NCI-H460 (cell line): ENCODE results near the gene RBM28. TPM values are rescaled to one million over a fixed set of nuclear protein-coding genes. Genes with fewer than 3 reads are reported as not detected.

Experiments
- DNase-seq: peaks from one replicate; pipeline ENCODE4 v3.0.0-alpha.2; 2016; ENCODE audit warnings: low read depth; ENCODE audit errors: extremely low read depth
- polyA plus RNA-seq: library from polyadenylated mRNA; depleted of rRNA; stranded (reverse); fragments of >200 nt; gene quantifications from 2 replicates; pipeline ENCODE4 v1.2.3, GENCODE V29; 2014; cell fraction: nucleus; rRNA removed
- total RNA-seq: library from RNA; depleted of rRNA; stranded (reverse); fragments of >200 nt; shearing (Covaris generic); gene quantifications from 2 replicates; pipeline ENCODE4 v1.2.3, GENCODE V29; 2014; rRNA removed

RBM28 gene, protein sequence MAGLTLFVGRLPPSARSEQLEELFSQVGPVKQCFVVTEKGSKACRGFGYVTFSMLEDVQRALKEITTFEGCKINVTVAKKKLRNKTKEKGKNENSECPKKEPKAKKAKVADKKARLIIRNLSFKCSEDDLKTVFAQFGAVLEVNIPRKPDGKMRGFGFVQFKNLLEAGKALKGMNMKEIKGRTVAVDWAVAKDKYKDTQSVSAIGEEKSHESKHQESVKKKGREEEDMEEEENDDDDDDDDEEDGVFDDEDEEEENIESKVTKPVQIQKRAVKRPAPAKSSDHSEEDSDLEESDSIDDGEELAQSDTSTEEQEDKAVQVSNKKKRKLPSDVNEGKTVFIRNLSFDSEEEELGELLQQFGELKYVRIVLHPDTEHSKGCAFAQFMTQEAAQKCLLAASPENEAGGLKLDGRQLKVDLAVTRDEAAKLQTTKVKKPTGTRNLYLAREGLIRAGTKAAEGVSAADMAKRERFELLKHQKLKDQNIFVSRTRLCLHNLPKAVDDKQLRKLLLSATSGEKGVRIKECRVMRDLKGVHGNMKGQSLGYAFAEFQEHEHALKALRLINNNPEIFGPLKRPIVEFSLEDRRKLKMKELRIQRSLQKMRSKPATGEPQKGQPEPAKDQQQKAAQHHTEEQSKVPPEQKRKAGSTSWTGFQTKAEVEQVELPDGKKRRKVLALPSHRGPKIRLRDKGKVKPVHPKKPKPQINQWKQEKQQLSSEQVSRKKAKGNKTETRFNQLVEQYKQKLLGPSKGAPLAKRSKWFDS
- total RNA-seq, result 30.0 and 31.0 TPM in 2 replicates
- 38.4 and 76.8 TPM in 2 replicates for polyA plus RNA-seq

DNA sequence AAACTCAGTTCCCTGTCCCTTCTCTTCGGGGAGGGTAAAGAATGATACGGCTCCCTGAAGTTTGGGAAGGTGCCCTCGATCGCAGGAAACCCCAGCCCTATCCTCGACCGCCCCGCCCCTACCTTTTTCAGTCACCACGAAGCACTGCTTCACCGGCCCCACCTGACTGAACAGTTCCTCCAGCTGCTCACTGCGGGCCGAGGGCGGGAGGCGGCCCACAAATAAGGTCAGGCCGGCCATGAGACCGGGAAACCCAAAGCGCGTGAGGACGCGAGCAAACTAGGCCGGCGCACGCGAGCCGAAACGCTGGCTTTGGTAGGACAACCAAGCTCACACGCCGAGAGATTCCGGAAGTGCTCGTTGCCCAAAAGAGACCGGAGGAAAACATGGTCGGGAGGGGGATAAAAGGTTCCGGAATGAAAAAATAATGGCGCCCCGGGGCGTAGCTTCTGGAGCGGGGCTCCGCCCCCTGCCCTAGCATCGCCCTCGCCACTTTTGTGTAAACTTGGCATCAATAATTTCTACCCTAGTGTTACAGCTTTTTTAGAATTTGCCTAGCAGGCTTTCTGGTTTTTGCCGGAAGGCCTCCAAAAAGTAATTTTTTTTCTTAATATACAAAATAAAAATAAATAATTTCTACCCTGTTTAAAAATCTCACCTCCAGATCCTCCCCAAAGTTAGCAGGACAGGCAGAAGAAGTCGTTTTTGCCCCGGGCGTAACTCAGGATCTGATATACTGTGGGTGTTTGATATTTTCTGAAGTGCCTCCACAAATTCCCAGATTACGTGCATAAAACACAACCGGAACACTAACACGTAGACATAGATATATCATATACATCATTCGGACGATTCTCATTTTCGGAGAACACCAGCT, at the start of gene RBM28:
RBM28 (minus strand) TSS at position 355 of the 877 bp plus-strand sequence; CDS start at position 240, 115 bp downstream.
- peak; percentile 92 for DNase-seq

DNA sequence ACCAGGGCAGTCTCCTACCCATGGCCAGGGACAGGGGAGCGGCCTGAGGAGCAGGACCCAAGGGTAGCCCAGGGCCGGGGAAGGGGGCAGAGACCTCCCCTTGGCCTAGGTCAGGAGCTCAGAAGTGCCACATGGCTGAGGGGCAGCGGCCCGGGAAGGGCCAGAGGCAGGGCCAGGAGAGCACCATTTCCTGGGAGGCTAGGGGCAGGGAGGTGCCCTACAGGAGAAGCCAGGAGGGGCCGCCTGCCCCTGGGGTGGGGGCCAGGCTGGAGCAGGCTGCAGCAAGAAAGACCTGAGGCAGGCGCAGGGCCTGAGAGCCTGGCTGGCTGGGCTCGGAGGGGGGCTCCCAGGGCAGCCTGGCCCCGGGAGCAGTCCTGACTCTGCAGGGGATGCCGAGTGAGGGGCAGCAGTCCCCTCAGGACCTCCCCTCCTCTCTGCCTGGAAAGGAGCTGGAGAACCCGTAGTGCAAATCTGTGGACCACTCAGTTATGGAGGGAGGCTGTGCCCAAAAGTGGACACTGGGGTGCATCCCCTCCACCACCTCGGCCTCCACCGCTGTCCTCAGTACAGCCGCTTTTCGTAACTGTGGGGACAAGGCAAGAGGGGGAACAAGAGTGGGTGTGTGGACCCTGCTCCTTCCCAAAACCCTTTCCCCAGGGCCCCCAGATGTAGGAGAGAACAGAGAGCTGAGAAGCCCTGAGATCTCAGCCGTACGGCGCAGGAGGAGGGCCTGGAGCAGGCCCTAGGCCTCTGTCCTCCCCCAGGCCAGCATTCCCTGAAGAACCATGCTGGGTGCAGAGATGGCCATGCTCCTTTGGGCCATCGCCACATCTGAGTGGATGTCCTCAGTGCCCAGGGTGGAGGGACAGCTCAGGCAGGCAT, 49.0 kb upstream of the RBM28 start:
- no peak for DNase-seq

GRCh38 chr7:128391805-128392204, 48.1 kb upstream of the RBM28 start:
- no peak for DNase-seq

DNA sequence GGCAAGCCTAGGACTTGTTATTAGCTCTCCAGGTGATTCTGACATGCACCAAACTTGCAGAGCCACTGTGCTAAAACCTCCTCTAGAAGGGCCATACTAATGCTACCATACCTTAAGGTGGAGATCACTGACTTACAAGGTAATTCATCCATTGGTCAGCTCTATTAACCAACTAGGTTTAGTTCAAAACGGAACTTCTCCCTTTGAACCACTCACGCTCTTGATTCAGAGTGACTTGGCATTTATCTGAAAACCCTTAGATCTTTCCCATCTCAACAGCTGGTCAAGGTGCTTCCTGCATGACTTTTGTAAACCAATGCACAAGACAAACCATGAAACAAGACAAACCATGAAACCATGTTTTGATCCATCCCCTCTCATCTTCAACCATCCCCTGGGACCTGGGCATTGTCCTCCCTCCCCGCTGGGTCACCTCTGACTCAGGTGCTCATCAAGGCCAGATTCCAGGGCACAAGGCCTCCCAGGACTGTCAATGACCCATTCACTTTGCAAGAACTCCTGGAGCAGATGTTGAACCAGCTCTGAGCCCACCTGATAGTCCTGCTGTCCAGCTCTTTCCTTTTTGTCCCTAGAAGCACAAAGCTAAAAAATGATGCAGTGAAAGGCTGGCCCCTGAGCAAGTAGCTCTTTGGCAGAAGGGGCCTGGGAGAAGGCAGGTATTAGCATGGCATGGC, 47.3 kb upstream of the RBM28 start:
- no peak for DNase-seq

- DNase-seq, result no peak
Observed at GRCh38 chr7:128389618-128390329, 46.1 kb upstream of the RBM28 start.

GRCh38 chr7:128389085-128389617, 45.4 kb upstream of the RBM28 start:
- DNase-seq, result no peak

GRCh38 chr7:128388145-128388485, 44.4 kb upstream of the RBM28 start:
- DNase-seq, result no peak

GRCh38 chr7:128387216-128388144, 43.8 kb upstream of the RBM28 start:
- peak; percentile 54 for DNase-seq

DNA sequence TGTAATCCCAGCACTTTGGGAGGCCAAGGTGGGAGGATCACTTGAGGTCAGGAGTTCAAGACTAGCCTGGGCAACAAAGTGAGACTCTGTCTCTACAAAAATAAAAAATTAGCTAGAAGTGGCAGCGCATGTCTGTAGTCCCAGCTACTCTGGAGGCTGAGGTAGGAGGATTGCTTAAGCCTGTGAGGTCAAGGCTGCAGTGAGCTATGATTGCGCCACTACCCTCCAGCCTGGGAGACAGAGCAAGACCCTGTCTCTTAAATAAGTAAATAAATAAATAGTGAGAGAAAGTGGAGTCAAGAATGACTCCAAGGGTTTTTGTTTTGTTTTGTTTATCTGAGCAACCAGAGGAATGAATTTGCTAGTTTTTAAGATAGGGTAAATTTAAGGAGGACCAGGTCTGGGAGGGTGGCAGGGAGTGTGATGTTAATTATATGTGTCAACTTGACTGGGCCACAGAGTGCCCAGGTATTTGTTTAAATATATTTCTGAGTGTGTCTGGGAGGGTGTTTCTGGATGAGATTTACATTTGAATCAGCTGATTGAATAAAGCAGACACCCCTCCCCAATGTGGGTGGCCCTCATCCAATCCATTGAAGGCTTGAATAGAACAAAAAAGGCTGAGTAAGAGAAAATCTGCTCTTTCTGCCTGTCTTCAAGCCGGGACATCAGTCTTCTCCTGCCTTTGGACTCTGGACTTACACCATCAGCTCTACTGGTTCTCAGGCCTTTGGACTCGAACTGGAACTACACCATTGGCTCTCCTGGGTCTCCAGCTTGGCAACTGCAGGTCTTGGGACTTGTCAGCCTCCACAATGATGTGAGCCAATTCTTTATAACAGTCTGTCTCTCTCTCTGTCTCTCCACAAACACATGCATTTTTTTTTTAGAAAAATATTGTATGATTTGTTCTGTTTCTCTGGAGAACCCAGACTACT, 42.5 kb upstream of the RBM28 start:
- no peak for DNase-seq

GRCh38 chr7:128384726-128385125, 41.0 kb upstream of the RBM28 start:
- no peak for DNase-seq

GRCh38 chr7:128383776-128384175, 40.1 kb upstream of the RBM28 start:
- no peak for DNase-seq

- DNase-seq, result no peak
Observed at GRCh38 chr7:128381161-128381821, 37.6 kb upstream of the RBM28 start.

DNA sequence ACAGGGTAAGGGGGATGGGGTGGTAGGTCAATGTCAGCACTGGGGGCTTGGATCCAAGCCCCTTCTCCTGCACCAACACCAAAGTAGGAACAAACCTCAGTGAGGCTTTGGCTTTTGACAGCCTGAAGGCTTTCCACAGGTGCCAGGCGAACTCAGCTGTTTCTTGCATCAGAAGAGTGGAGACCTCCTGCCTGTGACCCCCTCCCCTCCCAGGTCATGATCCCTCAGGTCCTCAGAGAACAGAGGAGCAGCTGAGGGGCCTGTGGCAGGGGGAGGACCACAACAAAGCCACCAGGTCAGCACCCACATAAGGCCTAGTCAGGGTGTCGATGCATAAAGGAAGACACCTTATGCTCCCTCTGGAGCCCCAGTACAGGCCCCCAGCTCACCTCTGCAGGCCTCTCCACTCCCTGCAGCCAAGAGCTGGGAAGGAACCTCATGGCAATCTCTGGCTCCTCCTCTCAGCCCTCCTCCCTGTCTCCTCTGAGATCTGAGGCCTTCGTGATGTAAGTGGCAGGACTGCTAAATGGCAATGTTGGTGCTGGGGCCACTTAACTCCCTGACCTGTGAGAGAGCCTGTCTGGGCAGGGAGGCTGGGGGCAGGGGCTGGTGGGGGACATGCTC, 36.9 kb upstream of the RBM28 start:
- no peak for DNase-seq

DNA sequence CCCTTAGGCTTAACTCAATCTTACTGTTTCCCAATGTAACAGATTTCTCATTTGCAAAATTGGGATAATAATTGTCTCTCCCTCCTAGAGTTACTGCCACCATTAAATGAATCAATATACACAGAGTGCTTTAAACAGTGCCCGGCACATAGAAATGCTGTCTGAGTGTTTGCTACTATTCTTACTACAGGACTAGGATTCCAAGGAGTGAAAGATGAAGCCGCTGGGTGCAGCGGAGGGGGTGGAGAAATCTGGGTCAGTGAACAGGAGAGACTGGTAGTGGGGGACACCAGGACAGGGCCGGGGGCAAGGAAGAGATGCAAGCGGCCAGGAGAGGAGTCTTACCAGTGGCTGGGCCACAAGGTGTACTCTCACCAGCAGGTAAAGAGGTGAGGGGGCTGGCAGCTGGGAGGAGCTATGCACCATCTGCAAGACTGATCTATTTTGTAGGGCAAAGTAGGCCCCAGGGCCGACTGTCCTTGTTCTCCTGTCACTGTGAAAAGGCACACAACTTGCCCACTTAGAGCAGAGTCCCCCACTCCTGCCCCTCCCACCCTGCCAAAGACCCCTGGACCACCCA, 36.3 kb upstream of the RBM28 start:
- DNase-seq, result no peak

DNA sequence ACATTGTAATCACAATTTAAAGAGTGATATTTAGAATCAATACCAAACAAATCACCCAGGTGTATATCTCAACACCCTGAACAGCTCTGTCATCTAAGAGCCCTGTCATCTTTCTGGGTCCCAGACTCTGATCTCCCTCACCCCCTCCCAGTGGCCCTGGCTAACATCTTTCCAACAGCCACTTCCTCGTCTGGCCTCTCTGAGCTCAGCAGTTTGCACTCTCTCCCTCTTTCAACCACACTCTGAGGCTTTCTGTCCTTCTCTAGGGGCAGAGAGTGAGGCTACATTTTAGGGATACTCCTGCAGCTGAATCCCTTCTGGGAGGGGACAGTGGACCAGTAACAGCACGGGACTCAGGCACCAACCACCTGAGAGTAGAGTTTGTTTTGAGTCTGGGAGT, 34.9 kb upstream of the RBM28 start:
- no peak for DNase-seq
